ENCODE results near the gene TNFSF4. TPM values are rescaled to one million over a fixed set of nuclear protein-coding genes. Genes with fewer than 3 reads are reported as not detected.

The TNFSF4 gene
- total and polyA plus RNA-seq, 2 of the 4 experiments (the other 2 are of a cell fraction) = 13.4 to 19.7 TPM

DNA sequence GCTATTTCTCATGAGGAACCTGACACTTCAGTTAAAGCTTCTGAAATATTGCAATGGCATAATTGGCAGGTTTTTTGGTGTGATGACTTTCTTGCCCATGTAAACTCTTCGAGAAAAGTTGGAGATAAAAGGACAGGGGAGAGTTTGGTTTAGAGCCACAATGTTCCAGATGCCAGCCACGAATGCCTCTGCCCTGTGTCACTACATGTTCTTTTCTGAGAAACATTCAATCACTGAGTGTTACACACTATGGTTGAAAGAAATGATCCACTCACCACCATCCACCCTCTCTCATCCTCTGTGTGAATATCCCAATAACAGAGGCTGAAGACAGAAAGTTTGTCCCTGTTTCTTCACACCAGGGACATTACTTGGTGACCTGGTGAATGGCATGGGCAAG is 66.4 kb downstream of the TNFSF4 start:
- Histone ChIP-seq H3K4me1 (ENCODE audit: control insufficient read depth, insufficient read depth, low read length) (no peaks in the 10 kb centered on the region), H4K5ac (ENCODE audit: low read depth, low read length) (no peak overlapping the region), H3K9ac (ENCODE audit: low read depth, low read length) (no peak overlapping the region), H2BK15ac (ENCODE audit: low read depth, low read length) (no peak overlapping the region), H3K4me2 (ENCODE audit: low read depth, low read length) (no peak overlapping the region), H3K27me3 (ENCODE audit: control insufficient read depth, insufficient read depth, low read length) (no peaks in the 10 kb centered on the region), H2BK5ac (ENCODE audit: low read depth, low read length, poor library complexity, severe bottlenecking) (no peak overlapping the region), H3K4me3 (ENCODE audit: insufficient read depth, low read depth, low read length) (no peak overlapping the region), H2BK120ac (ENCODE audit: low read depth, low read length) (no peak overlapping the region), H3K18ac (ENCODE audit: low read depth, low read length) (no peak overlapping the region), H2AFZ (replicated peaks; ENCODE audit: low read length, poor library complexity) (no peak overlapping the region), H3K56ac (ENCODE audit: extremely low read depth, insufficient read depth, low read length) (no peak overlapping the region), H2AK9ac (replicated peaks; ENCODE audit: low read depth, low read length, poor library complexity) (no peak overlapping the region), H3K9me3 (ENCODE audit: control insufficient read depth, insufficient read depth, low read length) (no peaks in the 10 kb centered on the region), H4K91ac (ENCODE audit: insufficient read depth, low read depth, low read length) (no peak overlapping the region; the same call in 1 of the 2 replicates), H2BK20ac (ENCODE audit: low read depth, low read length) (no peak overlapping the region), H3K4ac (ENCODE audit: low read depth, low read length) (no peak overlapping the region), H3K14ac (replicated peaks; ENCODE audit: low read depth, low read length) (no peak overlapping the region), H3K9me1 (ENCODE audit: insufficient read depth, low read length) (no peaks in the 10 kb centered on the region), H3K27ac (ENCODE audit: insufficient read depth, low read length) (no peak overlapping the region), H4K20me1 (ENCODE audit: insufficient read depth, low read length) (no peaks in the 10 kb centered on the region), H4K8ac (ENCODE audit: low read depth in 2 of 2, low read length in 2 of 2) (no peak overlapping the region), H3K23ac (ENCODE audit: low read depth, low read length) (no peak overlapping the region), H3K79me1 (ENCODE audit: low read depth in 1 of 2, low read length in 2 of 2) (no peaks in the 10 kb centered on the region), H2AK5ac (ENCODE audit: low read depth, low read length) (no peak overlapping the region), H3K36me3 (ENCODE audit: control insufficient read depth, insufficient read depth, low read length) (no peaks in the 10 kb centered on the region)
- no peak for ATAC-seq (ENCODE audit: low read depth)
- WGBS, 2 experiments (ENCODE audit: extremely low coverage in 2 of 2, insufficient read length in 1 of 2) = no CpG with 5 or more reads among the region's 2 CpGs
- in situ Hi-C loops (cut with MboI; ENCODE audit: low sequenced_read_pairs) (no loop called here), dilution Hi-C loops (cut with HindIII; ENCODE audit: low sequenced_read_pairs, unreplicated experiment) (no loop called here), intact Hi-C loops (cut with micrococcal nuclease) (no loop called here)
- no peak for TF ChIP-seq BHLHE40 (IDR thresholded peaks at IDR 0.05; ENCODE audit: low read depth, low read length)
- no peak for TF ChIP-seq NFE2L2 (IDR thresholded peaks at IDR 0.05; ENCODE audit: low read depth, low read length)
- TF ChIP-seq FOS (IDR thresholded peaks at IDR 0.05; ENCODE audit: low read depth, low read length) = no peak
- no peak for TF ChIP-seq CHD1 (IDR thresholded peaks at IDR 0.05; ENCODE audit: low read depth, low read length)
- no peak for TF ChIP-seq RAD21 (IDR thresholded peaks at IDR 0.05; ENCODE audit: low read length)
- TF ChIP-seq MAFK (IDR thresholded peaks at IDR 0.05; ENCODE audit: low read depth, low read length) = no peak
- TF ChIP-seq CEBPB (IDR thresholded peaks at IDR 0.05; ENCODE audit: low read depth, low read length) = no peak
- ChIA-PET POLR2A (ENCODE audit: unreplicated experiment) (no interaction called here), CTCF (no interaction called here)
- BruUV-seq (replicated peaks) = no TSS peak
- no peak for DNase-seq
